SIG-M5 (cell line): ENCODE results near the gene CHPF2.

ENCODE experiments used
- DNase-seq: peaks from one replicate; lab custom pipeline; 2025; lab: John Stamatoyannopoulos, UW

CHPF2 gene

GRCh38 chr7:151232917-151233701 lies 826 bp downstream of the CHPF2 start:
- no peak for DNase-seq

GRCh38 chr7:151233804-151234203 lies 1.5 kb downstream of the CHPF2 start:
- DNase-seq: no peak

GRCh38 chr7:151235091-151235787 lies 3.0 kb downstream of the CHPF2 start:
- no peak for DNase-seq

DNA sequence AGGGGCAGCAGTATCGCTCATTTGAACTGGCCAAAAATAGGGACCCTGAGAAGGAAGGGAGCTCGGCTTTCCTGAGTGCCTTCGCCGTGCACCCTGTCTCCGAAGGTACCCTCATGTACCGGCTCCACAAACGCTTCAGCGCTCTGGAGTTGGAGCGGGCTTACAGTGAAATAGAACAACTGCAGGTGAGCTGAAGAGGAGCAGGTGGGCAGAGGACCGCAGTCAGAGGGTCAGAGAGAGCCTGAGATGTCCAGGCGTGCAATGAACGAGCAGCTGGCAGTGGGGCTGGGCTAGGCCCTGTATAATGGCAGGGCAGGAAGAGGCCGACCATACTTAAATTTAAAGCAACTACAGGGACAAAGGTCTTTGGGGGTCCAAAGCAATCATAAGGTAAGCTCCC lies 4.1 kb downstream of the CHPF2 start:
- DNase-seq: no peak

GRCh38 chr7:151237244-151238189 lies 5.2 kb downstream of the CHPF2 start:
- DNase-seq: no peak

GRCh38 chr7:151238190-151238810 lies 6.0 kb downstream of the CHPF2 start:
- DNase-seq: no peak

DNA sequence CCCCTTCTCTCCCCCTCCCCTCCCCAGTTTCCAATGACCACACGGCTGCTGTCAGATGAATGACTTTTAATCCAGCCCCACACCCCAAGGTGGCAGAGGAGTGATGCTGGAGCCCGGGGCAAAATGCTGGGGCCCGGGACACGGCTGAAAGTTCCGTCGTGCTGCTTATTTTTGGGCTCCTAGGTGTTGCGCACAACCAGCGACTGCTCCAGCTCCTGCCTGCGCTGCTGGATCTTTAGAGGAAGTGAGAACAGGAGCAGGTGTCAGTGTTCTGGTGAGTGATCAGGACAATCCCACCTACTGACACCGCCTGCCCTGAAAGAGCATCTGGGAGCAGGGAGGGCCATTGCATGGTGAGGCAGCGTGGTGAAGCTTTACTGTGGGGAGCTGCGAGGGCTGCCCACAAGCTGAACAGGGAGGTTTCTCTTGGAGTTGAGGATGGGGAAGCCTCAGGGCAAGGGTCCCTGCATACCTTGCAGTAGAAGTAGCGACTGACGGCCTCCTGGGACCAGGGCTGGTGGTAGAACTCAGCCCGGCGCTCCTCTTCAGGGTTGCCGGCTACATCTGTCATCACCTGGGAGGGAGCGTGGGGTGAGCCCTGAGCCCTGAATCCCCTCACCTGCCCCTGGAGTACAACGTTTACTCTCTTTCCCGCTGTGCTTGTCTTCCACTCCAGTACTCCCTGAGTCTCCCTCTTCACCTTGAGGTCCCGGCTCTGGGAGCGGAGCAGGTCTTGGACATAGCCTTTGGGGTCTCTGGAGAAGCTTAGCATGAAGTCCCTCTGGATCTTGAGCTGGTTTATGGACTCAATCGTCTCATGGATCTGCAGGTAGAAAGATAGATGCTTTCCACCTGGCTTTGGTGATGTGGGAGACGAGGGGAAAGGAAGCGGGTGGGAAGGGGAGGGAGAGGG lies 6.9 kb downstream of the CHPF2 start:
- no peak for DNase-seq

DNA sequence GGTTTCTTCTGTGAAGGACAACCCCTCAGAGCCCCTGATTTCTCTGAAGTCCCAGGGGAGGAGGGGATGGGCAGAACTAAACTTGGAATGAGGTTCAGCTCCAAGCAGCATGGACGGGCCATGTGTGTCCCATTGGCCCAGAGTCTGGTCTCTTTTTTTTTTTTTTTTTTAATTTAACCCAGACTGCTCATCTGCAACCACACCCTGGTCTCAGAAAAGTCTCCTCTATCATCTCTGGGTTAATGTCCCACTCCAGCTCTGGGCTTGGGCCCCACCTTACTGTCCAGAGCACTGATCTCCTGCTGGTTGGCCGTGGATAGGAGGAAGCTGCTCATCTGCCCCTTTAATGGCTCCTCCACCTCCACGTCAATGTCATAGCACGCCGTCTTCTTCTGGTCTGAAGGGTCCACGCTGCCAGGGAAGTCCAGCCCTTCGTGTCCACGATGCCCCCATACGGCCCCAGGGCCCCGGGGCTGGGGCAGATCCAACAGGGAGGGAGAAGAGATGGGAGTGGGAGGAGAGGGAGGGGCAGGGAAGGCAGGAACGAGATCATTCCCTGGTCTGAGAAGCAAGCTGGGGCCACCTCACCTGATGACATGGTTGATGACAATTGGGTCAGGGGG lies 7.7 kb downstream of the CHPF2 start:
- DNase-seq: no peak

GRCh38 chr7:151240536-151240935 lies 8.3 kb downstream of the CHPF2 start:
- DNase-seq: no peak

DNA sequence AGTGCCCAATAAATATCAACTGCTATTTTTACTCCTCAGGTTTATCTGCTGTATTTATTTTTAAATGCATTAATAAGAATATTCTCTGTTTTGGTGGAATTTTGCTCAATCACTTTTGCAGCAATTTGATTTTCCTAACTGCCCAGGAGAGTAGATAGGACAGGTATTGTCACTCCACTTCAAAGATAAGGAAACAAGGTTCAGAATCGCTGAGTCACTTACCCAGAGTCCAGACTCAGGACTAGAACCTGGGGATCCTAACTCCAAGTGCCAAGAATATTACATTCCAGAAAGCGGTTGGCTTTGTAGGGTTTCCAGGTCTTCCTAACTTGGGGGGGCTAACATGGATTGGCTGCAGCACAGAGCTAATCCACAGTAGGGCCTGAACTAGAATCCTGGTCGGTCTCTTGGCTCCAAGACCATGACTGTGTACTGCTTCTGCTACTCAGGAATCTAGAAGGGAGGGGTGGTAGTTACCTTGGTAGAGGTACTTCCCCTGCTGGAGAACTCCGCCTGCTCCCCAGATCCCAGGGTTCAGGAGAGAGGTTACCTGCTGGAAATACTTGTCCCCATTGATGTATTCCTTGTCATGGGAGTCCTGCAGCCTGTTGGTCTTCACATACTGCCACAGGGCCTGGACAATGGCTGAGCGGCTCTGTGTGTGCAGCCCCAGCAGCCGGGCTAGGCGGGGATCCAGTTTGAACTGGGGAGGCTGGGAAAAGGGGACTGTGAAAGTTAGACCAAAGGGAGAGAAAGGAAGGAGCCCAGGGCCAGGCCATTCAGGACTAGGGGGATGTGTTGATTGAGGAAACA lies 8.9 kb downstream of the CHPF2 start:
- no peak for DNase-seq

DNA sequence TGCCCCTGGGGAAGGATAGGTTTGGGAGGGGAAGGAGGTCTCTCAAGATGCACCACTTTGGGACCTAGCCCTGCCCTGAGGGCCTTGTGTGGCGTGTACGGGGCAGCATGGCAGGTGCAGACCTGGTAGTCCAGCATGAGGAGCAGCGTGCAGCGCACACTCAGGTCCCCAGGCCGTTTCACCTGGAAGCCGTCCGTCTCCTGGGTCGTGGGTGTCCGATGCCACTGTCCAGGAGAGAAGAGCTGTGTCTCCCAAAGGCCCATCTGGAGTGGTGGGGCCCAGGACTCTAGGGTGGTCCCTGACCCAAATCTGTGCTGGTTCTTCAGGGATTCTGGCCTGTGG lies 9.4 kb downstream of the CHPF2 start:
- DNase-seq: no peak

- DNase-seq: no peak
Observed at GRCh38 chr7:151242159-151243044, 10.1 kb downstream of the CHPF2 start.

- no peak for DNase-seq
Observed at GRCh38 chr7:151243045-151243349, 10.7 kb downstream of the CHPF2 start.

- DNase-seq: no peak
Observed at GRCh38 chr7:151243408-151244195, 11.3 kb downstream of the CHPF2 start.

DNA sequence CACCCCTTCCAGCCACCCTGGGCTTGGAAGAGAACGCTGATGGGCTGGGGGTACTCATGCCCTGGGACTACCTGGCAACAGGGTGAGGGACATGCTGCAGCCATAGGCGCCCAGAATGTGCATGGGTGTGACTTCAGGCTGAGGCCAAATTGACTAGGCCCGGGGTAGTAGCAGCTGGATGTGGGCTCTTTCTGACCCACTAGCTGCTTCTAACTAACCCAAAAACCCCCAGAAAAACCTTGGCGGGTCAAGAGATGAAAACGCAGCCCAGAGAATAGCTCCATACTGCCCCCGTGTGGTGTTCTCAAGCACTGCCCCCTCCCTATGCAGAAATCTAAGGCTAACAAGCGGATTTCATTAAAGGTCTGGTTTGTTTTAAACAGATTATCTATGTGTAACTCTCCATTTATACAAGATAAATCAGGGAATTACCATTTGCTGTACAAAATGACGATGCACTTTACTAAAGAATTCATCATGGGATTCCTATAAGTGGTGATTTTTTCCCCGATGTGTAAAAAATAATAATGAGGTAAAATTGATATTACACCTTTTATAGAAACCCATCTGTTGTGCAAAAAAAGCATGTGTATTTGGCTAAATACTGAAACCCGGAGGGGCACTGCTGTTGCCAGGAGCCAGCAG lies 12.0 kb downstream of the CHPF2 start:
- no peak for DNase-seq

GRCh38 chr7:151244841-151245346 lies 12.6 kb downstream of the CHPF2 start:
- no peak for DNase-seq

GRCh38 chr7:151245360-151246101 lies 13.2 kb downstream of the CHPF2 start:
- DNase-seq: no peak
